GM12878 (cell line): ENCODE data around the gene ADCYAP1R1. TPM values are rescaled to one million over a fixed set of nuclear protein-coding genes. Genes with fewer than 3 reads are reported as not detected.

Experiments
- ATAC-seq: fragments of 200-7000 bp; cut with Tn5 transposase; 3 replicates; pipeline ENCODE4 v1.9.1; 2020; ENCODE audit warnings: mild to moderate bottlenecking, moderate library complexity
- BruUV-seq: library from RNA; stranded (reverse); fragments of 400-500 nt; replicated peaks from 2 replicates; lab custom pipeline; 2021; lab: Mats Ljungman, UMichigan
- CTCF ChIA-PET: fragments of 300-600 bp; sonication (Branson Sonifier 250); formaldehyde crosslinking; extraction: SDS; loops from one replicate; lab custom pipeline; 2021; ENCODE audit warnings: inconsistent platforms; lab: Yijun Ruan, JAX
- POLR2A ChIA-PET: fragments of 350-600 bp; formaldehyde crosslinking; extraction: SDS; loops from one replicate; lab custom pipeline; 2021; ENCODE audit warnings: inconsistent platforms; lab: Charles Lee
- RAD21 ChIA-PET: fragments of 300-600 bp; sonication (Branson Sonifier 250); formaldehyde crosslinking; loops from one replicate; lab custom pipeline; 2023; ENCODE audit warnings: antibody characterized with exemption; ENCODE audit not compliant: unreplicated experiment; lab: Charles Lee
- SMC1A ChIA-PET: fragments of 300-600 bp; sonication (Branson Sonifier 250); formaldehyde crosslinking; loops from one replicate; lab custom pipeline; 2023; ENCODE audit not compliant: unreplicated experiment, uncharacterized antibody; lab: Charles Lee
- DNase-seq: peaks from one replicate; pipeline ENCODE4 v3.0.0-alpha.2; 2011; ENCODE audit warnings: low read depth, low spot score
- FAIRE-seq: peaks from 3 replicates; lab custom pipeline; 2011; peaks lifted over from hg19 to GRCh38; lab: Jason Lieb, UNC
- H2AFZ ChIP-seq: 2 replicates; pipeline ENCODE4 v1.6.0; 2011; ENCODE audit warnings: low read depth, low read length, control low read depth; ENCODE audit not compliant: control insufficient read depth
- H3K27ac ChIP-seq: 2 replicates; pipeline ENCODE4 v1.5.1; 2011; ENCODE audit warnings: control low read depth; ENCODE audit not compliant: control insufficient read depth, insufficient read depth
- H3K27me3 ChIP-seq, 2 experiments: replicated peaks in 1 of 2; 2 replicates each; pipeline versions ENCODE4 v1.6.0 to v1.6.1; 2011; ENCODE audit warnings: low read length in 1 of 2; ENCODE audit not compliant: control insufficient read depth in 2 of 2, insufficient read depth in 2 of 2
- H3K36me3 ChIP-seq, 2 experiments: 2 replicates each; pipeline ENCODE4 v1.5.1; 2011; ENCODE audit warnings: low read length in 1 of 2; ENCODE audit not compliant: control insufficient read depth in 2 of 2, insufficient read depth in 2 of 2
- H3K4me1 ChIP-seq: 2 replicates; pipeline ENCODE4 v1.6.1; 2011; ENCODE audit warnings: mild to moderate bottlenecking, low read length, moderate library complexity, mixed read lengths; ENCODE audit not compliant: control insufficient read depth, insufficient read depth
- H3K4me2 ChIP-seq: 2 replicates; pipeline ENCODE4 v1.6.0; 2011; ENCODE audit warnings: control low read depth; ENCODE audit not compliant: control insufficient read depth, insufficient read depth
- H3K4me3 ChIP-seq: fragments of 200-600 bp; sonication (generic); 2 replicates; pipeline ENCODE4 v1.5.1; 2016
- H3K79me2 ChIP-seq: 2 replicates; pipeline ENCODE4 v1.6.0; 2011; ENCODE audit warnings: low read length; ENCODE audit not compliant: control insufficient read depth, insufficient read depth
- H3K9ac ChIP-seq: 2 replicates; pipeline ENCODE4 v1.8.0; 2011; ENCODE audit warnings: low read length, control low read depth, mixed read lengths; ENCODE audit not compliant: control insufficient read depth, insufficient read depth
- H3K9me3 ChIP-seq: replicated peaks from 3 replicates; pipeline ENCODE4 v1.5.1; 2011; ENCODE audit warnings: mild to moderate bottlenecking, low read length; ENCODE audit not compliant: control insufficient read depth, insufficient read depth
- H4K20me1 ChIP-seq: 2 replicates; pipeline ENCODE4 v1.6.0; 2011; ENCODE audit not compliant: control insufficient read depth, insufficient read depth
- BCL11A ChIP-seq: IDR thresholded peaks from 2 replicates; pipeline ENCODE4 v1.6.1; 2011; ENCODE audit warnings: low read depth, low read length
- EGR1 ChIP-seq, 2 experiments: IDR thresholded peaks; 1 replicate in 1 of 2; 2 replicates in 1 of 2; pipeline ENCODE4 v1.6.1; 2011 to 2012; ENCODE audit warnings: low read depth in 2 of 2, low read length in 2 of 2, borderline replicate concordance in 1 of 2, mild to moderate bottlenecking in 1 of 2, moderate library complexity in 1 of 2
- KLF5 ChIP-seq: fragments of 450-650 bp; IDR thresholded peaks from 2 replicates; pipeline ENCODE4 v1.6.1; 2014; ENCODE audit warnings: mild to moderate bottlenecking; ENCODE audit not compliant: partially characterized antibody
- MXI1 ChIP-seq: fragments of 150-350 bp; IDR thresholded peaks from 2 replicates; pipeline ENCODE4 v1.6.1; 2011; ENCODE audit warnings: low read depth, mild to moderate bottlenecking, inconsistent platforms, low read length, improper control_type of control experiment
- NFYB ChIP-seq: IDR thresholded peaks from 2 replicates; pipeline ENCODE4 v1.6.1; 2011; ENCODE audit warnings: low read depth, mild to moderate bottlenecking, low read length, improper control_type of control experiment, moderate library complexity; ENCODE audit not compliant: insufficient read depth
- NRF1 ChIP-seq: conservative IDR thresholded peaks from 2 replicates; pipeline ENCODE4 v1.6.1; 2011; ENCODE audit warnings: mild to moderate bottlenecking, low read depth, low read length, improper control_type of control experiment
- POLR2A ChIP-seq: IDR thresholded peaks from 2 replicates; pipeline ENCODE4 v1.6.1; 2011; ENCODE audit warnings: low read depth, mild to moderate bottlenecking, low read length
- SRF ChIP-seq, 2 experiments: IDR thresholded peaks; 2 replicates each; pipeline ENCODE4 v1.6.1; 2011; ENCODE audit warnings: low read depth in 2 of 2, low read length in 2 of 2, mild to moderate bottlenecking in 1 of 2, moderate library complexity in 1 of 2
- STAT3 ChIP-seq: IDR thresholded peaks from 2 replicates; pipeline ENCODE4 v1.6.1; 2011; ENCODE audit warnings: low read depth, low read length, improper control_type of control experiment
- SUZ12 ChIP-seq: fragments of 200-600 bp; sonication (generic); IDR thresholded peaks from one replicate; pipeline ENCODE4 v1.6.1; 2018; ENCODE audit warnings: antibody characterized with exemption, mild to moderate bottlenecking; ENCODE audit not compliant: unreplicated experiment
- TARDBP ChIP-seq: IDR thresholded peaks from 2 replicates; pipeline ENCODE4 v1.6.1; 2016; ENCODE audit warnings: borderline replicate concordance
- TCF3 ChIP-seq: IDR thresholded peaks from 2 replicates; pipeline ENCODE4 v1.6.1; 2012; ENCODE audit warnings: low read depth, mild to moderate bottlenecking, low read length, borderline replicate concordance; ENCODE audit not compliant: insufficient read depth
- ZBED1 ChIP-seq: IDR thresholded peaks from 2 replicates; pipeline ENCODE4 v1.6.1; 2016; ENCODE audit warnings: borderline replicate concordance
- WGBS: methylation state at CpG from one replicate; pipeline ENCODE4 v1.1.6; 2016; ENCODE audit warnings: low lambda C conversion rate; ENCODE audit not compliant: insufficient replicate concordance, insufficient coverage; ENCODE audit errors: missing lambda C conversion rate; 5-methylcytosine and 5-hydroxymethylcytosine counted together
- in situ Hi-C: fragments of 300-500 bp; cut with MboI; formaldehyde crosslinking; loops from 9 replicates; pipeline ENCODE4 v1.14.3; 2018; ENCODE audit warnings: mixed read lengths
- intact Hi-C: fragments of 100-400 bp; cut with micrococcal nuclease; formaldehyde crosslinking; loops from one replicate; pipeline ENCODE4 v1.14.2; 2022; ENCODE audit not compliant: unreplicated experiment
- polyA plus RNA-seq, 11 experiments: library from polyadenylated mRNA; depleted of rRNA in 4 of 11; unstranded in 6 of 11; stranded (reverse) in 5 of 11; fragments of >200 nt; fragmentation: Nextera tagmentation in 4 of 11; fragmentation: Illumina TruSeq in 1 of 11; extraction: Ambion mirVana in 4 of 11; extraction: Trizol in 1 of 11; gene quantifications; 1 replicate in 1 of 11; 2 replicates in 10 of 11; pipeline versions ENCODE4 v1.2.1 to v1.2.3, GENCODE V29; 2011 to 2016; ENCODE audit warnings: inconsistent platforms in 2 of 11, missing spikeins in 2 of 11, low read depth in 1 of 11
- total RNA-seq, 4 experiments: library from RNA; depleted of rRNA in 3 of 4; stranded (reverse); fragments of >200 nt in 3 of 4; fragmentation: Illumina TruSeq in 1 of 4; extraction: Trizol in 1 of 4; gene quantifications; 2 replicates each; pipeline versions ENCODE4 v1.2.1 to v1.2.3, GENCODE V29; 2013 to 2021
- TF ChIP-seq, protein P1 (sequence below): fragments of 450-650 bp; IDR thresholded peaks from 2 replicates; pipeline ENCODE4 v1.6.1; 2016; ENCODE audit warnings: mild to moderate bottlenecking, moderate library complexity, borderline replicate concordance
- TF ChIP-seq, protein P2 (sequence below): IDR thresholded peaks from 2 replicates; pipeline ENCODE4 v1.6.1; 2012; ENCODE audit warnings: low read length, inconsistent platforms
- TF ChIP-seq, protein P3 (sequence below): fragments of 450-650 bp; IDR thresholded peaks from 2 replicates; pipeline ENCODE4 v1.6.1; 2016; ENCODE audit warnings: mild to moderate bottlenecking

The ADCYAP1R1 gene
- total and polyA plus RNA-seq, 10 of the 15 experiments (the other 5 are each of a cell fraction or from before 2014, with no cell fraction given), result not detected

DNA sequence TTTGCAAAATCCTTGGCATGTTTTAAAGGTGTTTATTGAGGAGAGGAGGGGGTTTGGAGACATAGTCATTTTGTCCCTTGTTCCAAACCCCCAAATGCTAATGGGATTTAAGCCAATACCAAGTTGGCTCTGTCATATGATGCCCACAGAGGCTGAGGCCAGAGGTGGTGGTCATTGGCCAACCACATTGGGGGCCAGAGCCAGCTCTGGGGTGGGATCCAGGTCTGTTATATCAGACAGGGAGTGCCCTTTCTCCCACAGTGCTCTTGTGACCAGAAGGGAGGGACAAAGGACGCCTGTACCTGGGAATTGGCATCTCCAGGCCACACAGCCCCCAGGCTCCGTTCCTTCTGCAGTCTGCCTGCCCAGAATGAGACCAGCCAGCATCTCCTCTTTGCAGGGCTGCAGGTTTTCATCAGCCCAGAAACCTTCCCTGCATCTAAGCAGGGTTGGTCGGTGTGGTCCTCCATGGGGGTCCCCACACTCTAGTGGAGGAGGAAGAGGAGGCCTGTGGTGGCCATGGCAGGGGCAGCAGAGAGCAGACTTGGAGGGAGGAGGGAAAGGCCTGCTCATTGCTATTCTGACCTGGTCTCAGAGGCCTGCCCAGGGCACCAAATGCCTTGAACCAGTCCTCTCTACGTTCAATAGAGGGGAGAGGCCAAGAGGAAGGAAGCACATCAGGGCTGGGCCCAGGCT, 17.9 kb downstream of the ADCYAP1R1 start:
- no peaks in the 10 kb centered on the region for H3K36me3 ChIP-seq
- H3K4me1 ChIP-seq, result no peaks in the 10 kb centered on the region
- BruUV-seq, result no TSS peak
- no peak overlapping the region for H2AFZ ChIP-seq
- intact Hi-C loops (no loop called here), in situ Hi-C loops (no loop called here)
- SMC1A ChIA-PET, result no interaction called here
- FAIRE-seq (no peak), DNase-seq (no peak), ATAC-seq (no peak)
- H3K27me3 ChIP-seq, result peaks cover 0 to 12% of the 10 kb centered on the region in 2 experiments; a peak in 3 of 4 replicates
- CTCF ChIA-PET, result no interaction called here
- no peaks in the 10 kb centered on the region for H3K79me2 ChIP-seq
- H4K20me1 ChIP-seq, result no peaks in the 10 kb centered on the region
- 0% methylated on average over 4 of the region's 4 CpGs for WGBS
- H3K4me3 ChIP-seq, result no peak overlapping the region
- no peak overlapping the region for H3K4me2 ChIP-seq
- RAD21 ChIA-PET, result no interaction called here
- POLR2A ChIA-PET, result no interaction called here
- no peaks in the 10 kb centered on the region for H3K9me3 ChIP-seq
- no peak overlapping the region for H3K27ac ChIP-seq
- no peak overlapping the region for H3K9ac ChIP-seq
- no peak for TF ChIP-seq EGR1 (IDR thresholded peaks at IDR 0.05; ENCODE audit: borderline replicate concordance in 1 of 2, low read depth in 2 of 2, low read length in 2 of 2)
- no peak for TF ChIP-seq POLR2A
- no peak for TF ChIP-seq SUZ12
- TF ChIP-seq, protein P1, sequence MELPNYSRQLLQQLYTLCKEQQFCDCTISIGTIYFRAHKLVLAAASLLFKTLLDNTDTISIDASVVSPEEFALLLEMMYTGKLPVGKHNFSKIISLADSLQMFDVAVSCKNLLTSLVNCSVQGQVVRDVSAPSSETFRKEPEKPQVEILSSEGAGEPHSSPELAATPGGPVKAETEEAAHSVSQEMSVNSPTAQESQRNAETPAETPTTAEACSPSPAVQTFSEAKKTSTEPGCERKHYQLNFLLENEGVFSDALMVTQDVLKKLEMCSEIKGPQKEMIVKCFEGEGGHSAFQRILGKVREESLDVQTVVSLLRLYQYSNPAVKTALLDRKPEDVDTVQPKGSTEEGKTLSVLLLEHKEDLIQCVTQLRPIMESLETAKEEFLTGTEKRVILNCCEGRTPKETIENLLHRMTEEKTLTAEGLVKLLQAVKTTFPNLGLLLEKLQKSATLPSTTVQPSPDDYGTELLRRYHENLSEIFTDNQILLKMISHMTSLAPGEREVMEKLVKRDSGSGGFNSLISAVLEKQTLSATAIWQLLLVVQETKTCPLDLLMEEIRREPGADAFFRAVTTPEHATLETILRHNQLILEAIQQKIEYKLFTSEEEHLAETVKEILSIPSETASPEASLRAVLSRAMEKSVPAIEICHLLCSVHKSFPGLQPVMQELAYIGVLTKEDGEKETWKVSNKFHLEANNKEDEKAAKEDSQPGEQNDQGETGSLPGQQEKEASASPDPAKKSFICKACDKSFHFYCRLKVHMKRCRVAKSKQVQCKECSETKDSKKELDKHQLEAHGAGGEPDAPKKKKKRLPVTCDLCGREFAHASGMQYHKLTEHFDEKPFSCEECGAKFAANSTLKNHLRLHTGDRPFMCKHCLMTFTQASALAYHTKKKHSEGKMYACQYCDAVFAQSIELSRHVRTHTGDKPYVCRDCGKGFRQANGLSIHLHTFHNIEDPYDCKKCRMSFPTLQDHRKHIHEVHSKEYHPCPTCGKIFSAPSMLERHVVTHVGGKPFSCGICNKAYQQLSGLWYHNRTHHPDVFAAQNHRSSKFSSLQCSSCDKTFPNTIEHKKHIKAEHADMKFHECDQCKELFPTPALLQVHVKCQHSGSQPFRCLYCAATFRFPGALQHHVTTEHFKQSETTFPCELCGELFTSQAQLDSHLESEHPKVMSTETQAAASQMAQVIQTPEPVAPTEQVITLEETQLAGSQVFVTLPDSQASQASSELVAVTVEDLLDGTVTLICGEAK, result no peak
- TF ChIP-seq TARDBP, result no peak
- TF ChIP-seq, protein P2, sequence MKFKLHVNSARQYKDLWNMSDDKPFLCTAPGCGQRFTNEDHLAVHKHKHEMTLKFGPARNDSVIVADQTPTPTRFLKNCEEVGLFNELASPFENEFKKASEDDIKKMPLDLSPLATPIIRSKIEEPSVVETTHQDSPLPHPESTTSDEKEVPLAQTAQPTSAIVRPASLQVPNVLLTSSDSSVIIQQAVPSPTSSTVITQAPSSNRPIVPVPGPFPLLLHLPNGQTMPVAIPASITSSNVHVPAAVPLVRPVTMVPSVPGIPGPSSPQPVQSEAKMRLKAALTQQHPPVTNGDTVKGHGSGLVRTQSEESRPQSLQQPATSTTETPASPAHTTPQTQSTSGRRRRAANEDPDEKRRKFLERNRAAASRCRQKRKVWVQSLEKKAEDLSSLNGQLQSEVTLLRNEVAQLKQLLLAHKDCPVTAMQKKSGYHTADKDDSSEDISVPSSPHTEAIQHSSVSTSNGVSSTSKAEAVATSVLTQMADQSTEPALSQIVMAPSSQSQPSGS, result no peak
- TF ChIP-seq, protein P3, sequence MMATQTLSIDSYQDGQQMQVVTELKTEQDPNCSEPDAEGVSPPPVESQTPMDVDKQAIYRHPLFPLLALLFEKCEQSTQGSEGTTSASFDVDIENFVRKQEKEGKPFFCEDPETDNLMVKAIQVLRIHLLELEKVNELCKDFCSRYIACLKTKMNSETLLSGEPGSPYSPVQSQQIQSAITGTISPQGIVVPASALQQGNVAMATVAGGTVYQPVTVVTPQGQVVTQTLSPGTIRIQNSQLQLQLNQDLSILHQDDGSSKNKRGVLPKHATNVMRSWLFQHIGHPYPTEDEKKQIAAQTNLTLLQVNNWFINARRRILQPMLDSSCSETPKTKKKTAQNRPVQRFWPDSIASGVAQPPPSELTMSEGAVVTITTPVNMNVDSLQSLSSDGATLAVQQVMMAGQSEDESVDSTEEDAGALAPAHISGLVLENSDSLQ, result no peak
- no peak for TF ChIP-seq SRF (IDR thresholded peaks at IDR 0.05; ENCODE audit: low read depth in 2 of 2, low read length in 2 of 2)
- TF ChIP-seq KLF5, result no peak
- no peak for TF ChIP-seq NFYB
- no peak for TF ChIP-seq ZBED1
- no peak for TF ChIP-seq STAT3
- TF ChIP-seq NRF1, result no peak
- no peak for TF ChIP-seq BCL11A
- TF ChIP-seq MXI1, result no peak
- no peak for TF ChIP-seq TCF3
